ENCODE measurements around the gene CRY1.

DNA sequence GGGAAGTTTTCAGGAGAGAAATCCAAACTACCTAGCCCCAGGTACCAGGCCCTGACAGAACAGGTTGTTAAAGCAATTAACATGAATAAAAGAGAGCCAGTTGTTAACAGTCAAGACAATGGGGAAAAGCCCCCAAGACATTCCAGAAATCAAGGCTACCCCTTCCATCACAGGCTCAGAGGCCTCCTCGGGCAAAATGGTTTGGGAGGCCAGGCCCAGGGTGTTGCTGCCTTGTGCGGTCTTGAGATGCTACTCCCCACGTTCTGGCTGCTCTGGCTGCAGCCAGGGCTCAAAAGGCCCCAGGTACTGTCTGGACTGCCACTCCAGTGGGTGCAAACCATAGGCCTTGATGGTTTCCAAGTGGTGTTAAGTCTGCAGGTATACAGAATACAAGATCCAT lies 7.0 kb downstream of the CRY1 start:
- TF ChIP-seq CTCF (IDR thresholded peaks at IDR 0.05) (no peak), ZSCAN18 (CRISPR knock-in tag; IDR thresholded peaks at IDR 0.05) (no peak), NFE2L1 (CRISPR knock-in tag; IDR thresholded peaks at IDR 0.05) (no peak), NR2C2 (CRISPR knock-in tag; IDR thresholded peaks at IDR 0.05) (no peak), FOXK1 (CRISPR knock-in tag; IDR thresholded peaks at IDR 0.05) (no peak), TP53 (CRISPR knock-in tag; IDR thresholded peaks at IDR 0.05) (no peak), ZNF121 (CRISPR knock-in tag; IDR thresholded peaks at IDR 0.05) (no peak), NFYB (CRISPR knock-in tag; conservative IDR thresholded peaks at IDR 0.05; ENCODE audit: low read depth) (no peak)
- TF ChIP-seq, protein P1, sequence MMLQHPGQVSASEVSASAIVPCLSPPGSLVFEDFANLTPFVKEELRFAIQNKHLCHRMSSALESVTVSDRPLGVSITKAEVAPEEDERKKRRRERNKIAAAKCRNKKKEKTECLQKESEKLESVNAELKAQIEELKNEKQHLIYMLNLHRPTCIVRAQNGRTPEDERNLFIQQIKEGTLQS (CRISPR knock-in tag; conservative IDR thresholded peaks at IDR 0.05): no peak
- TF ChIP-seq, protein P2, sequence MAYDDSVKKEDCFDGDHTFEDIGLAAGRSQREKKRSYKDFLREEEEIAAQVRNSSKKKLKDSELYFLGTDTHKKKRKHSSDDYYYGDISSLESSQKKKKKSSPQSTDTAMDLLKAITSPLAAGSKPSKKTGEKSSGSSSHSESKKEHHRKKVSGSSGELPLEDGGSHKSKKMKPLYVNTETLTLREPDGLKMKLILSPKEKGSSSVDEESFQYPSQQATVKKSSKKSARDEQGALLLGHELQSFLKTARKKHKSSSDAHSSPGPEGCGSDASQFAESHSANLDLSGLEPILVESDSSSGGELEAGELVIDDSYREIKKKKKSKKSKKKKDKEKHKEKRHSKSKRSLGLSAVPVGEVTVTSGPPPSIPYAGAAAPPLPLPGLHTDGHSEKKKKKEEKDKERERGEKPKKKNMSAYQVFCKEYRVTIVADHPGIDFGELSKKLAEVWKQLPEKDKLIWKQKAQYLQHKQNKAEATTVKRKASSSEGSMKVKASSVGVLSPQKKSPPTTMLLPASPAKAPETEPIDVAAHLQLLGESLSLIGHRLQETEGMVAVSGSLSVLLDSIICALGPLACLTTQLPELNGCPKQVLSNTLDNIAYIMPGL (CRISPR knock-in tag; IDR thresholded peaks at IDR 0.05): no peak

Data from WTC11 (cell line).